ENCODE data around the gene BTN2A1.

Gene BTN2A1

GRCh38 chr6:26516481-26517427 lies 59.0 kb downstream of the BTN2A1 start:
- Histone ChIP-seq H3K9ac (ENCODE audit: insufficient read length, low read depth) (no peak overlapping the region), H3K4me3 (ENCODE audit: insufficient read length, low read depth) (no peak overlapping the region), H3K36me3 (ENCODE audit: insufficient read depth, insufficient read length, low read length) (no peaks in the 10 kb centered on the region), H3K4me1 (ENCODE audit: insufficient read depth, insufficient read length) (no peaks in the 10 kb centered on the region), H3K27me3 (ENCODE audit: insufficient read depth, insufficient read length) (no peaks in the 10 kb centered on the region), H3K9me3 (ENCODE audit: insufficient read depth, low read length) (no peaks in the 10 kb centered on the region)
- TF ChIP-seq YY1 (IDR thresholded peaks at IDR 0.05; ENCODE audit: insufficient read depth, insufficient read length) (no peak), SUZ12 (IDR thresholded peaks at IDR 0.05; ENCODE audit: extremely low read depth, insufficient read depth, insufficient read length) (no peak), ZNF274 (IDR thresholded peaks at IDR 0.05; ENCODE audit: low read depth, low read length) (no peak)
- no peak for DNase-seq (ENCODE audit: low read depth, low spot score)
